Skin of body (tissue), 2 donors: Measurements from ENCODE around the gene EPB41L4A. TPM values are rescaled to one million over a fixed set of nuclear protein-coding genes. Genes with fewer than 3 reads are reported as not detected.
"Not testable (repeated sequence)": the region's sequence is repeated elsewhere in the genome, so short reads cannot be mapped to it uniquely, and the experiment has no call there.

ENCODE experiments used
- DNase-seq: peaks from one replicate; lab custom pipeline; 2025; lab: John Stamatoyannopoulos, UW
- total RNA-seq: library from RNA; depleted of rRNA; stranded (reverse); fragments of >200 nt; gene quantifications from one replicate; pipeline ENCODE4 v1.2.3, GENCODE V29; 2014

Gene EPB41L4A
- total RNA-seq, 1 donor from 2014 or later, result 9.8 TPM

- DNase-seq, result no peak
These were observed 17.2 kb downstream of the EPB41L4A start for GRCh38 chr5:112401924-112402323.

- DNase-seq, result no peak
These were observed 21.4 kb downstream of the EPB41L4A start for GRCh38 chr5:112397690-112398089.

GRCh38 chr5:112396430-112396829 lies 22.6 kb downstream of the EPB41L4A start:
- DNase-seq, result no peak

- DNase-seq, result not testable (repeated sequence)
These were observed 23.8 kb downstream of the EPB41L4A start for GRCh38 chr5:112395299-112395698.

GRCh38 chr5:112390327-112390726 lies 28.8 kb downstream of the EPB41L4A start:
- DNase-seq, result no peak

- no peak for DNase-seq
These were observed 30.3 kb downstream of the EPB41L4A start for GRCh38 chr5:112388739-112389138.

- no peak for DNase-seq
These were observed 31.0 kb downstream of the EPB41L4A start for GRCh38 chr5:112388074-112388473.

- DNase-seq, result no peak
These were observed 32.3 kb downstream of the EPB41L4A start for GRCh38 chr5:112386766-112387165.

- DNase-seq, result no peak
These were observed 33.1 kb downstream of the EPB41L4A start for GRCh38 chr5:112385969-112386368.

- DNase-seq, result no peak
These were observed 33.5 kb downstream of the EPB41L4A start for GRCh38 chr5:112385566-112385965.

GRCh38 chr5:112384523-112384922 lies 34.6 kb downstream of the EPB41L4A start:
- no peak for DNase-seq

- DNase-seq, result no peak
These were observed 36.2 kb downstream of the EPB41L4A start for GRCh38 chr5:112382886-112383285.

GRCh38 chr5:112381521-112381920 lies 37.6 kb downstream of the EPB41L4A start:
- DNase-seq, result no peak

- DNase-seq, result no peak
These were observed 39.3 kb downstream of the EPB41L4A start for GRCh38 chr5:112379542-112380325.

- no peak for DNase-seq
These were observed 44.3 kb downstream of the EPB41L4A start for GRCh38 chr5:112374818-112375217.

GRCh38 chr5:112374356-112374755 lies 44.7 kb downstream of the EPB41L4A start:
- no peak for DNase-seq

GRCh38 chr5:112373885-112374284 lies 45.2 kb downstream of the EPB41L4A start:
- DNase-seq, result no peak

- no peak for DNase-seq
These were observed 46.5 kb downstream of the EPB41L4A start for GRCh38 chr5:112372543-112372942.

GRCh38 chr5:112371067-112371466 lies 48.0 kb downstream of the EPB41L4A start:
- DNase-seq, result no peak

- no peak for DNase-seq
These were observed 51.7 kb downstream of the EPB41L4A start for GRCh38 chr5:112367400-112367799.

- DNase-seq, result no peak
These were observed 52.1 kb downstream of the EPB41L4A start for GRCh38 chr5:112366987-112367386.

- DNase-seq, result not testable (repeated sequence)
These were observed 58.3 kb downstream of the EPB41L4A start for GRCh38 chr5:112360740-112361139.

GRCh38 chr5:112356178-112356956 lies 62.7 kb downstream of the EPB41L4A start:
- DNase-seq, result no peak
